Gastroesophageal sphincter (tissue), 4 donors: ENCODE results near the gene HDAC6. TPM values are rescaled to one million over a fixed set of nuclear protein-coding genes. Genes with fewer than 3 reads are reported as not detected.

Experiments
- ATAC-seq: fragments of 150-250 bp; one replicate; pipeline ENCODE4 v1.9.1; 2016; ENCODE audit warnings: mild to moderate bottlenecking, moderate library complexity
- H3K27ac ChIP-seq, 4 donors: fragments of 200-600 bp; sonication (generic) in 3 of 4; 1 replicate in 3 of 4; 2 replicates in 1 of 4; pipeline ENCODE4 v1.5.1; 2016 to 2019
- H3K27me3 ChIP-seq: fragments of 200-600 bp; sonication (generic); one replicate; pipeline ENCODE4 v1.5.1; 2019
- H3K36me3 ChIP-seq, 2 donors: fragments of 200-600 bp; sonication (generic); one replicate each; pipeline ENCODE4 v1.5.1; 2019; ENCODE audit warnings: control low read depth in 1 of 2
- H3K4me1 ChIP-seq, 3 donors: fragments of 200-600 bp; sonication (generic); 1 replicate in 2 of 3; 2 replicates in 1 of 3; pipeline ENCODE4 v1.5.1; 2016 to 2019; ENCODE audit warnings: control low read depth in 2 of 3
- H3K4me3 ChIP-seq, 2 donors: fragments of 200-600 bp; sonication (generic); one replicate each; pipeline ENCODE4 v1.5.1; 2019; ENCODE audit warnings: mild to moderate bottlenecking in 1 of 2, moderate library complexity in 1 of 2
- H3K9me3 ChIP-seq, 3 donors: fragments of 200-600 bp; sonication (generic); one replicate each; pipeline ENCODE4 v1.5.1; 2017 to 2019; ENCODE audit warnings: control low read depth in 2 of 3
- EP300 ChIP-seq: sonication (generic); formaldehyde crosslinking; IDR thresholded peaks from one replicate; pipeline ENCODE4 v1.6.1; 2017; ENCODE audit warnings: antibody characterized with exemption, mild to moderate bottlenecking
- POLR2A ChIP-seq, 2 donors: fragments of 450-650 bp; IDR thresholded peaks; one replicate each; pipeline ENCODE4 v1.6.1; 2017; ENCODE audit warnings: antibody characterized with exemption in 2 of 2, mild to moderate bottlenecking in 2 of 2, moderate library complexity in 1 of 2
- POLR2AphosphoS5 ChIP-seq: sonication (generic); formaldehyde crosslinking; IDR thresholded peaks from one replicate; pipeline ENCODE4 v1.6.1; 2017; ENCODE audit warnings: antibody characterized with exemption
- WGBS, 2 donors: methylation state at CpG; one replicate each; pipeline ENCODE4 v1.1.5; 2018; ENCODE audit warnings: low coverage in 1 of 2; 5-methylcytosine and 5-hydroxymethylcytosine counted together
- total RNA-seq, 4 donors: library from RNA; depleted of rRNA; stranded (reverse); fragments of >200 nt; gene quantifications; one replicate each; pipeline ENCODE4 v1.1.0, GENCODE V29; 2016
- TF ChIP-seq, protein P1 (sequence below), 4 experiments: fragments of 200-600 bp in 2 of 4; fragments of 450-650 bp in 2 of 4; sonication (generic) in 1 of 4; IDR thresholded peaks; one replicate each; pipeline ENCODE4 v1.5.1; 2017 to 2019; ENCODE audit warnings: antibody characterized with exemption in 4 of 4, mild to moderate bottlenecking in 2 of 4, moderate library complexity in 2 of 4

HDAC6 gene
- total RNA-seq, 4 donors from 2014 or later = 50.7 to 66.8 (median 56.9) TPM

DNA sequence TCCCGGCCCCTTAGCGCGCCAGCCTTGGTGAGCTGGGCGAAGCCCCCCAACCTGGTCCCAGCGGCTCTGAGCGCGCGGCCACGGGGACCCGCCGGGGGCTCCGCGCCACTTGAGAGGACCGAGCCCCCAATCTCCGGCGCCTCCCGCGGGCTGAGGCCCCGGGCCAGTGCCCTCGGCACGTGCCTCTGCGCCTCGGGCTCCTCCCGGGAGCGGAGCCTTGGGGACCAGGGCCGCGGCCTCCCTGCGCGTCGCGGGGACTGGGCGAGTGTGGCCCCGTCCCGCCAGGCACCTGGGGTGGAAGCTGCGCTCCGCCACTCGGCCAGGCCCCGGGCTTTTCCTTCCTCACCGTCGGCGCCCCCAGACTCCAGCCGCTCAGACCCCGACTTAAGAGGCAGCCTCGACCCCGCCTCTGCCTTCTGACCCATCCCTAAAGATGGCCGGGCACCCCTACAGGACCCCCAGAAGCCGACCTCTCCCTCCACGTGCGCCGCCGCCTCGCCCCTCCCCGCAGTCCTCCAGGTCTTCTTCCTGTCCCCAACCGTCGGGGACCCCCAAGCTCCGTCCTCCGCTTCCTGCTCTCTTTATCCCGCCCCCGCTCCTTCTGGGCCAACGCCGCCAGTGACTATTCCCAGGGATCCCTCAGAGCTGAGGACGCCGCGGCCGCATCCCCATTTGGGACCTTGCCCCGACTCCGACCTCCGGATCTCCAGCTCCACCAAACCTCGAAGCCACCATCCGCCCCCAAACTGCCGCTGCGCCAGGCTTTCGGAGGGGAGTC lies 25.2 kb downstream of the HDAC6 start:
- Histone ChIP-seq H3K27ac (no peak overlapping the region), H3K4me1 (peaks cover 0 to 4% (median 0%) of the 10 kb centered on the region in 3 donors), H3K4me3 (no peak overlapping the region), H3K27me3 (peaks cover 14% of the 10 kb centered on the region), H3K9me3 (no peaks in the 10 kb centered on the region), H3K36me3 (peaks cover 0 to 50% of the 10 kb centered on the region in 2 donors)
- ATAC-seq = no peak
- 44 to 71% methylated on average over 5 to 7 of the region's 73 CpGs for WGBS, 2 donors
- TF ChIP-seq, protein P1, sequence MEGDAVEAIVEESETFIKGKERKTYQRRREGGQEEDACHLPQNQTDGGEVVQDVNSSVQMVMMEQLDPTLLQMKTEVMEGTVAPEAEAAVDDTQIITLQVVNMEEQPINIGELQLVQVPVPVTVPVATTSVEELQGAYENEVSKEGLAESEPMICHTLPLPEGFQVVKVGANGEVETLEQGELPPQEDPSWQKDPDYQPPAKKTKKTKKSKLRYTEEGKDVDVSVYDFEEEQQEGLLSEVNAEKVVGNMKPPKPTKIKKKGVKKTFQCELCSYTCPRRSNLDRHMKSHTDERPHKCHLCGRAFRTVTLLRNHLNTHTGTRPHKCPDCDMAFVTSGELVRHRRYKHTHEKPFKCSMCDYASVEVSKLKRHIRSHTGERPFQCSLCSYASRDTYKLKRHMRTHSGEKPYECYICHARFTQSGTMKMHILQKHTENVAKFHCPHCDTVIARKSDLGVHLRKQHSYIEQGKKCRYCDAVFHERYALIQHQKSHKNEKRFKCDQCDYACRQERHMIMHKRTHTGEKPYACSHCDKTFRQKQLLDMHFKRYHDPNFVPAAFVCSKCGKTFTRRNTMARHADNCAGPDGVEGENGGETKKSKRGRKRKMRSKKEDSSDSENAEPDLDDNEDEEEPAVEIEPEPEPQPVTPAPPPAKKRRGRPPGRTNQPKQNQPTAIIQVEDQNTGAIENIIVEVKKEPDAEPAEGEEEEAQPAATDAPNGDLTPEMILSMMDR (IDR thresholded peaks at IDR 0.05) = no peak
- no peak for TF ChIP-seq POLR2A (IDR thresholded peaks at IDR 0.05)
- TF ChIP-seq POLR2AphosphoS5 = no peak
- TF ChIP-seq EP300 = no peak

DNA sequence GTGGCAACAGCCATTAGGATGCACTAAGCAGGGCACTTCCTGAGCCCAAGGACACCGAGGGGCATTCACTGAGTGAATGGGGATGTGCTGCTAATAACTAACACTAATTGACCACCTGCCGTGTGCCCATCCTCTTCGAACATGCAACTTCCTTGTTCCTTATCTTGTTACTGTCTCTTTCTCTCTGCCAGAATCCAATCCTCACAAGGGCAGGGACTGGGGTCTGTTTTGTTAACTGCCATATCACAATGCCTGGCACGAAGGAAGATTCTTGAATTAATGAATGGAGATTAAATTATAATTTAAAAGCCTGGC lies 25.7 kb downstream of the HDAC6 start:
- TF ChIP-seq POLR2A (IDR thresholded peaks at IDR 0.05) (no peak), POLR2AphosphoS5 (no peak), EP300 (no peak)
- TF ChIP-seq, protein P1 (IDR thresholded peaks at IDR 0.05) = no peak
- Histone ChIP-seq H3K9me3 (no peaks in the 10 kb centered on the region), H3K4me1 (peaks cover 0 to 6% (median 0%) of the 10 kb centered on the region in 3 donors), H3K36me3 (peaks cover 0 to 45% of the 10 kb centered on the region in 2 donors), H3K27ac (no peak overlapping the region), H3K27me3 (peaks cover 18% of the 10 kb centered on the region), H3K4me3 (no peak overlapping the region)
- WGBS, 2 donors = 50 to 84% methylated on average over 1 to 3 of the region's 4 CpGs
- ATAC-seq = no peak

DNA sequence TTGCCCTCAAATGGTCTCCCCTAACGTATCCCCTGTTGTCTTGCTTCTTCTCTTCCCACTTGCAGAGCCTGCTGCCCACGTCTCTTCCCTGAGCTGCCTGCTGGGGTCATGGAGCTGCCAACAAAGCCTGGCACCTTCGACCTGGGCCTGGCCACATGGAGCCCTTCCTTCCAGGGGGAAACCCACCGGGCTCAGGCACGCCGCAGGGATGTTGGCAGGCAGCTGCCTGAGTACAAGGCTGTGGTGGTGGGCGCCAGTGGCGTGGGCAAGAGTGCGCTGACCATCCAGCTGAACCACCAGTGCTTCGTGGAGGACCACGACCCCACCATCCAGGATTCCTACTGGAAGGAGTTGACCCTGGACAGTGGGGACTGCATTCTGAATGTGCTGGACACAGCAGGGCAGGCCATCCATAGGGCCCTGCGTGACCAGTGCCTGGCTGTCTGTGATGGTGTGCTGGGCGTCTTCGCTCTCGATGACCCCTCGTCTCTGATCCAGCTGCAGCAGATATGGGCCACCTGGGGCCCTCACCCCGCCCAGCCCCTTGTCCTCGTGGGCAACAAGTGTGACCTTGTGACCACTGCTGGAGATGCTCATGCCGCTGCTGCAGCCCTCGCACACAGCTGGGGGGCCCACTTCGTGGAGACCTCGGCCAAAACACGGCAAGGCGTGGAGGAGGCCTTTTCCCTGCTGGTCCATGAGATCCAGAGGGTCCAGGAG lies 27.3 kb downstream of the HDAC6 start:
- no peak for ATAC-seq
- no peak overlapping the region for H3K4me3 ChIP-seq
- H3K9me3 ChIP-seq = no peaks in the 10 kb centered on the region
- TF ChIP-seq POLR2AphosphoS5 = no peak
- TF ChIP-seq EP300 = no peak
- TF ChIP-seq POLR2A (IDR thresholded peaks at IDR 0.05) = no peak
- TF ChIP-seq, protein P1 (IDR thresholded peaks at IDR 0.05) = no peak
- H3K4me1 ChIP-seq = peaks cover 0 to 6% (median 0%) of the 10 kb centered on the region in 3 donors
- 88% methylated on average over 5 of the region's 24 CpGs; no CpG with 5 or more reads in 1 of the 2 donors for WGBS, 2 donors
- peaks cover 33% of the 10 kb centered on the region for H3K27me3 ChIP-seq
- peaks cover 0 to 29% of the 10 kb centered on the region in 2 donors for H3K36me3 ChIP-seq
- no peak overlapping the region for H3K27ac ChIP-seq

DNA sequence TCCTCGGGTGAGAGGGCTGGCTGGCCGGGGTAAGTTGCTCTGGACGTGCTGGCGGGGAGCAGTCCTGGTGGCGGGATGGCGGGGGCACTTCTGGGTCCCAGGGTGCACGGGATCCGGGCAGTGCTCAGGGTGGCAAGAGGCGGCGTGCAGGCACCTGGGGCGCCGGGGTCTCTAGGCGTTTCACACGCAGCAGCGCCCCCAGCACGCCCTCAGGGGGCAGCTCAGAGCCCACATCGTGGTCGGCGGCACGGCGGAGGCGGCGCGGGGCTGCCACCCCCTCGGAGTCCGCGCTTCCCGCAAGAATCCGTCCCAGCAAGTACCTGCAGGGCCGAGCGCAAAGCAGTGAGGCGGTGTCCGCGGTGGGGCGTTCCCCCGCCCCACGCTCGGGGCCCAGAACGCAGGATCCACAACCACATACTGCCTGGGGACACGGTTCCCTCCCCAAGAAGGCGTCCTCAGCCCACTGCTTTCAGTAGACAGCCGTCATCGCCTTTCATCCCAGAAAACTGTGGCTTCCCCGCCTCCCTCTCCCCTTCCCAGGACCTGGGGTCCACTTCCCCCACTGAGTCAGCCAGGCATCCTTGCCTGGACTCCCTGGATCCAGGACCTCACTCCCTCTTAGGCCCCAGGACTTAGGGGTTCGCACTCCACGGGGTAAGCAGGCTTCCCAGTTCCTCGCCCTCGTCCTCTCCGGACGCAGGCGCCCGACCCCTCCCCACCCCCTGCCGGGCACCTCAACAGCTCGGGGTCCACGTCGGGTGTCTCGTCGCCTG lies 29.5 kb downstream of the HDAC6 start:
- Histone ChIP-seq H3K36me3 (peaks cover 0 to 8% of the 10 kb centered on the region in 2 donors), H3K27me3 (peaks cover 47% of the 10 kb centered on the region), H3K4me3 (no peak overlapping the region), H3K27ac (no peak overlapping the region), H3K4me1 (peaks cover 0 to 14% (median 4%) of the 10 kb centered on the region in 3 donors), H3K9me3 (no peaks in the 10 kb centered on the region)
- TF ChIP-seq, protein P1 (IDR thresholded peaks at IDR 0.05) = no peak
- TF ChIP-seq EP300 = no peak
- no peak for TF ChIP-seq POLR2A (IDR thresholded peaks at IDR 0.05)
- TF ChIP-seq POLR2AphosphoS5 = no peak
- no peak for ATAC-seq
- WGBS, 2 donors = 45% methylated on average over 2 of the region's 58 CpGs; no CpG with 5 or more reads in 1 of the 2 donors
